ENCODE data around the gene EPS15.
"Not testable (repeated sequence)": the region's sequence is repeated elsewhere in the genome, so short reads cannot be mapped to it uniquely, and the experiment has no call there.

- not testable (repeated sequence) for TF ChIP-seq EZH2 (IDR thresholded peaks at IDR 0.05; ENCODE audit: insufficient read depth, poor library complexity, severe bottlenecking); EZH2phosphoT487 (IDR thresholded peaks at IDR 0.05; ENCODE audit: insufficient read depth, low read depth)
These were observed 70.1 kb downstream of the EPS15 start for GRCh38 chr1:51448844-51449454.

All from GM23248 (cell line).